ENCODE measurements around the gene DUT.
A peak's percentile ranks its signal among the peaks of the same experiment; 100 is the strongest.

DUT gene

DNA sequence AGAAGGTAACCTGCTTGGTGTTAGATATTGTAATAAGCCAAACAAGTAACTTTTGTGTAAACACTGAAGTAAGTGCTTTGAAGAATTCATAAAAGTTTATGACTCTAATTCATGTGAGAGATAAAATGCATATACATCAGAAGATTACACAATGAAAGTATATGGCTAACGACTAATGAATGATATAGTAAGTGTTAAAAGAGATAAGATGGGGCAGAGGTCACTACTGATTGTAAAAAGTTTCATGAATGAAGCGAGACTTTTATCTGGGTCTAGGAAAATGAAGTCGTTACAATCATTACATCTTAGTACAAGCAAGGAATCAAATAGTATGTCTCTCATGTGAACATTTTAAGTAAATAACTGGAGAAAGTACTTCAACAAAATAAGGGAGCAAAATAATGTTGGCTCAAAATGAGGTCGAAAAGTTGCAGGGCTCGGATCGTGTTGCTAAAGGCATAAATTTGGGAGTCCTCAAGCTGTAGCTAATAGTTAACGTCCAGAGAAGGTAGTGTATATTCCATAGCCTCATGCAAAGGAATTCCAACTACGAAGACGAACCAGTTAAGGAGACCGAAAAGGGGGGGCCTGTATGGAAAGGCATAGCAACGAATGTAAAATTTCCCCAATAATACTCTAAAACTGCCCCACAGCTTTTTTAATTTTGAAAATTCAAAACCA is 984 bp upstream of the DUT start:
- DNase-seq (ENCODE audit: low spot score): no peak

DNA sequence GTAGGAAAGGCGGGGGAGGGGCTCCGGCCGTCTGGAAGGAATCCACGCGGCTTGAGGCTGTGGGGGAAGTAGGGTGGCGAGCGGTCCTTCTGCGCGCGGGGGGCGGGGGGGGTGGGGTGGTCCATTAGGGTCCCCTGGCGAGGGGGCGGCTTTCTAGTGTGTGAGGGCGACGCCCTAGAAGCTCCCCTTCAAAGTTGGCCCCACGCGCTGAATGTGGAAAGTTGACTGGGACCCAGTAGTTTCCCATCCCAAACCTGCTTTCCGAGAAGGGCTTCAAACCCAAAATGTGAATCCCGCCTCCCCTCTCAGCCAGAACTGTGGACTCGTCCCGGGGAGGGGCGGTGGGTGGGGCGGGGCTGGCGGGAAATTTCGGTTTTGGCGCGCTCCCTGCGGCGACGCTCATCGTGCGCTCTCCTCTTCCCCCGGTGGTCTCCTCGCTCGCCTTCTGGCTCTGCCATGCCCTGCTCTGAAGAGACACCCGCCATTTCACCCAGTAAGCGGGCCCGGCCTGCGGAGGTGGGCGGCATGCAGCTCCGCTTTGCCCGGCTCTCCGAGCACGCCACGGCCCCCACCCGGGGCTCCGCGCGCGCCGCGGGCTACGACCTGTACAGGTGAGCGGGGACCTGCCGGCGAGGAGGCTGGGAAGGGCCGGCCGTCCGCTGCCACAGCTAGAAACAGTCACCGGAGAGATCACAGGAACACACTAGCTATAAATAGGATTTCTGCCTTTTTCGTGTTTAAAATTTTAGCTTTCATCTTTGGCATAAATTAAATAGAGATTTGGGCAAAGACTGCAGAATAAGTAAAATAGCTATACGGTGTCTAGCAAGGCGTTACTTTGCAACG is 790 bp downstream of the DUT start:
- peak; percentile 61 for DNase-seq (ENCODE audit: low spot score)

DNA sequence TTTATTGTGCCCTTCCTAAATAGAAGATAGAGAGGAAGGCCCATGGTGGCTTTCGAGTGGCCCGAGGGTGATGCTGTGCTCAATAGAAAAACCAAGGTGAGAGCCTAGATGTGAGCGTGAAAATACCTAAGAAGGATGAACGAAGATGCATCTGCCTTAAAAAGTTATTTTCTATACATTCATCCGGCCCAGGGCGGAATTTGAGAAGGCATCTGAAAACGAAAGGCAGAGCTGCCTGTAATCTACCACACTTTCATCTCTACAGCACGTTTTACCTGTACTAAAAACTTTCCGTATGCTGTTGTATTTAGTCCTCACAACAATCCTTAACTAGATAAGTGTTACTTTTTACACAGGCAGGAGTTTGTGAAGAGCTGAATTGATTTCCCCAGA is 1.4 kb downstream of the DUT start:
- DNase-seq (ENCODE audit: low spot score): no peak

DNA sequence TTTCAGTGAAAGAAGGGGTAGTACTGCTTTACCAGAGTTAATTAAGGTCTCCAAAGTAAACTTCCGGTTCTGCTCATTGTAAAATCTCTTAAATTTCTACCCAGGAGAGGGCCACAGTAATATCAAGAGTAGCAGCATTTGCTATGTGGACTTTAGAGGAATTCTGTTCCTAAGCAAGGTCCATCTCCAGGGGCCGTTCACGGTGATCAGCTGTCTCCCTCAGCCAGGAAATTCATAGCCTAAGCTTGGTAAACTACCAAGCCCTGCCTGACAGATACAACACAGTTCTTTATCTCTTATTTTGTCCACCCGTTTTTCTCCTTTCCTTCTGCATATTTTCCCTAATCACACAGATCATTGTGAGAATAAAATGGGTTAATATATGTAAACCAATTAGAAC is 2.3 kb downstream of the DUT start:
- no peak for DNase-seq (ENCODE audit: low spot score)

DNA sequence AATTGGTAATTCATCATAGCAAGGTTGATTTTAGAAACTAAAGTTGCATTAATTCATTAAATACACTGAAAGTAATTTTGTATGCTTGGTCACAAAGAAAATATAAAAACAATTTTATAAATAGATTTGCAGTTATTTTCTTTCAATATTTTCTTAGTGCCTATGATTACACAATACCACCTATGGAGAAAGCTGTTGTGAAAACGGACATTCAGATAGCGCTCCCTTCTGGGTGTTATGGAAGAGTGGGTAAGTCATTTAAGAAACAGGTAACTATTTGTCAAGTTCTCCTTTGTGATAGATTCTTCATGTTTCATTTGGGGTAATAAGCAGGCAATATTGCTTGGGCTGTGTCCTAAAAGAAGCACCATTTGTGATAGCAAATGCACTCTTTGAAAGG is 3.0 kb downstream of the DUT start:
- DNase-seq (ENCODE audit: low spot score): no peak

DNA sequence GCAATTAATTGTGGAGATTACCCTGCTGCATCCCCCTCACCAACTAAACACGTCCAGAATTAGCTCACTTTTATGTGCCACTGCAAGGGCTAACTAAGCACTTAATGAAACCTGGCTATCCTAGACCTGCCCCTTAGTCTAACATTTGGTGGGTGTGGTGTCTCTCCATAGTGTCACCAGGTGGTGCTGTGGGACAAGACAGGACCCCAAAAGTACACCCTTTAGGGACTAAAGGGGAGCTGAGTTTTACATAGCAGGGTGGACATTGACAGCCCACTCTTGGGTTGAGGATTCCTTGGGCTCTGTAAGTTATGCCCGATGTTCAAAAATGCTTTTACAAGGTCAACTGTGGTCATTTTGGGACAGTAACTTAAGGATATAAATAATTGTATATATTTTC is 5.7 kb downstream of the DUT start:
- no peak for DNase-seq (ENCODE audit: low spot score)

DNA sequence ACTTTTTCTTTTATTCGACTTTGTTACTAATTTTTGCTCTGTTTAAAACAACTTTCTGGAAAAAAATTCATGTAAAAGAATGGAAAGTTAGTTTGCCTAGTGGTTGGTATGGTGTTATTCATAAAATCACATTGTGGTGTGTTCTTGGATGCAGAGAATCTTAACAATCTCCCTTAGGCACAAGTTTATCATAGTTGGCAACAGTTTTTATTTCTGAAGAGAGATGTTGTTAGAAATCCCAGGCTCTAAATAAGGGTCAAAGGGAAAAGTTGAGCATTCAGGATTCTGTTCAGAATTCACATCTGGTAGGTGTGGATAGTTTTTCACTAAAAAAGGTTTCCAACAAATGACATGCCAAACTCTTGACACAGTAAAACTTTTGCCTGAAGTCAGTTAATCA is 6.4 kb downstream of the DUT start:
- no peak for DNase-seq (ENCODE audit: low spot score)

DNA sequence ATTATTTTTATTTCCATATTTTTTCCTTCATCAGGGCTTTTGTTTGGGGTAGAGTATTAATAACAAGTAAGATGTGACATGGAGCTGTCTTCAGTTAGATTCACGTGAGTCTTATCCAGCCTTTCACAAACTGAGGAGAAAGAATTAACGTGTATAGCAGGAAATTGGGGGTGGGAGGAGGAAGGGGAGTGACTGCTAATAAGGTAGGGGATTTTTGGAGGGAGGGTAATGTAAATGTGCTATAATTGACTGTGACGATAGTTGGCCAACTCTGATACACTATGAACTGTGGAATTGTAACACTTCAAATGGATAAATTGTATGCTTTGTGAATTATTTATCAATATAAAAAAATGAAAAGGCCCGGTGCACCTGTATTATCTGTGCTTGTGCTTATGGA is 8.9 kb downstream of the DUT start:
- no peak for DNase-seq (ENCODE audit: low spot score)

DNA sequence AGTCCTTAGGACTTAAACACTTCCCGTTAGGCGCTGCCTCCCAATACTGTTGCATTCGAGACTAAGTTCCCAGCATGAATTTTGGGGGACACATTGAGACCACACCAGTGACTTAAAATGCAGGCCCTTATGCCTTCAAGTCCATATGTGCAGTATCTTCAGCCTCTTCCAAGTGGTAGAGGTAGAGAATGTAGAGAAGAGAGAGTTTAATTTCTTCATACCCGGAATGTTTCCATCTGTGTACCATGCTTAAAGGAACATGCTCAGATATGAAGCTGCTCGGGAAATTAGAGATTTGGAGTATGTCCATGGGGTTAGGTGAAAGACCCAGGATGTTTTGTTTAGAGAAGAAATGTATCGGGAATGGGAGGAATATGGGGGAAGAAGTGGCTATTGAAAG is 12.6 kb downstream of the DUT start:
- no peak for DNase-seq (ENCODE audit: low spot score)

DNA sequence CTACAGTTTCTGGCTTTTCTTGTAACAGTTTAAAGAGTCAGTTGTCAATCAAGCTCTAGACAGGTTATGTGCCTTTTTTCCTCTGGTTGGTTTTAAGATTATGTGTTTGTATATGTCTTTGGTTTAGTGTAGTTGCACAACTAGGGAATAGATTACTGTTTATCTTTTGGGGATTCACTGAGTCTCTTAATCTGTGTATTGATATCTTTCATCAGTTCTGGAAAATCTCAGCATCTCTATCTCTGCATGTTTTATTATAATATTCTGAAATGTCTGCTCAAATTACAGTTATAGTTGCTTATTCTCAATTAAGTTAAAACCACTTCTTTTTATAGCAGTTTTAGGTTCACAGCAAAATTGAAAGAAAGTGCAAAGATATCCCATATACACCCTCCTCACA is 14.3 kb downstream of the DUT start:
- no peak for DNase-seq (ENCODE audit: low spot score)

DNA sequence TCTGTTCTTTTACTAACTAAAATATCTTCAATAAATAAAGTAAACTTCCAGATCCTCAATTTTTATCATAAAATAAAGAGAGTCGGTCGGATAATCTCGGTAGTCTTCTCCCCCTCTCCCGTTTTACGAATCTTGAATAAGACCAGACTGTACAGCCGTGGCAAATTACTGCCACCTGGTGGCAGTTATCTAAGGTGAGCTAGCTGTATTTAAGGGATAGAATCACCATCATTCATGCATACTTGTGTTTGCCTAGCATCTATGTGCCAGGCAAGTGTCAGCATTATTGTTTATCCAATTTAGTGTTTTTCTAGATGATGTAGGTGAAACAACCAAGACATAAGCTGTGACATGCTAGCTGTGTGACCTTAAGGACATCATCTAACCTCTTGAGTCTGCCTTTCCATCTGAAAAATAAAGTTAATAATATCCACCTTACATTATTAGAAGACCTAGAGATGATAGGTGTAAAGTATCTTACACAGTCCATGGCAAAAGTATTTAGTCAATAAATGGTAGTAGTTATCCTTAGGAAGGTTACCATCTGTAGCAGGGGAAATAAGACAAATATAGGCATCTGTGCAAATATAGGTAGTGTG is 21.3 kb downstream of the DUT start:
- DNase-seq (ENCODE audit: low spot score): peak; percentile 73

DNA sequence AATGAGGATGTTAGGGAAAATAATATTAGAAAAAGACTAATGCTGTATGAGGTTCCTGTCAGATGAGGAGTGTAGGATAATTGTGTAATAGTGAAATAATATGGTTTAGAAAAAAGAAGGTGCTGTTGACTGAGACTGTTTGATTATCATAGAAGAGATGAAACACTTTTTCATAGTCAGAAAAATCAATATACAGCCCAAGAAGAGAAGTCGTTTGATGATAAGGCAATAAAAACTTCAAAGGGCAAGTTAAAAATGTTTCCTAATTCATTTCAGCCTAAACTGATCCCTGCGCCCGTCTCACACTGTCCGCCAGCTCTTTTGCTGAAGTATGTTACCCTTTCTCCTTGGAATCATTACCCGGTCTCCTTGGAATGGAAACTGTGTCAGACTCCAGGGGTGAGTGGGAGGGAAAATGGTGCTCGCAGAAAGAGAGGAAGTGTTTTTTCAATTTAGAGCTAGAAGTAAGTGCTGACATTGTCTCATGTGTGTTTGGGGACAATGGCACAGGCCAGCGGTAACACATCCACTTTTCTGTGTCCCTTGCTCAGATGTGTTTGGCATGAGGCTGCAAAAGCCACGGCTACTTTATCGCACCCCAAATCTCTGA is 23.6 kb downstream of the DUT start:
- no peak for DNase-seq (ENCODE audit: low spot score)

DNA sequence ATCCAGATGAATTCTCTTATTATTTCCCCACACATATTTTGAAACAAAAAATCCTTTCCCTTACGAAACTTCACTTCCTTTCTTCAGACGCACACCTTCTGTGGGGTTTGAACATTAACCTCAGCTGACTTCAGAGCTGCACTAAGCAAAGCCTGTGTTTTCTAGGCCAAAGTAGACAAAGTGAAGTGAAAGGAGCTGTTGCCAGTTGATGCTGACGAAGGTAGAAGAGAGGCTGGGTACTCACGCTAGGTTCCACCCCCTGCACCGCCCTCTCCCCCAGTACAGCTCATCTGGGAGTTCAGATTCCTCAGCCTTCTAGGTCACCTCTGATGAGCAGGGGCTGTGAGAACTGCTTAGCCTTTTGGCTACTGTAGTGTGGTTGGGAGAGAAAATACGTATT is 24.1 kb downstream of the DUT start:
- DNase-seq (ENCODE audit: low spot score): no peak

DNA sequence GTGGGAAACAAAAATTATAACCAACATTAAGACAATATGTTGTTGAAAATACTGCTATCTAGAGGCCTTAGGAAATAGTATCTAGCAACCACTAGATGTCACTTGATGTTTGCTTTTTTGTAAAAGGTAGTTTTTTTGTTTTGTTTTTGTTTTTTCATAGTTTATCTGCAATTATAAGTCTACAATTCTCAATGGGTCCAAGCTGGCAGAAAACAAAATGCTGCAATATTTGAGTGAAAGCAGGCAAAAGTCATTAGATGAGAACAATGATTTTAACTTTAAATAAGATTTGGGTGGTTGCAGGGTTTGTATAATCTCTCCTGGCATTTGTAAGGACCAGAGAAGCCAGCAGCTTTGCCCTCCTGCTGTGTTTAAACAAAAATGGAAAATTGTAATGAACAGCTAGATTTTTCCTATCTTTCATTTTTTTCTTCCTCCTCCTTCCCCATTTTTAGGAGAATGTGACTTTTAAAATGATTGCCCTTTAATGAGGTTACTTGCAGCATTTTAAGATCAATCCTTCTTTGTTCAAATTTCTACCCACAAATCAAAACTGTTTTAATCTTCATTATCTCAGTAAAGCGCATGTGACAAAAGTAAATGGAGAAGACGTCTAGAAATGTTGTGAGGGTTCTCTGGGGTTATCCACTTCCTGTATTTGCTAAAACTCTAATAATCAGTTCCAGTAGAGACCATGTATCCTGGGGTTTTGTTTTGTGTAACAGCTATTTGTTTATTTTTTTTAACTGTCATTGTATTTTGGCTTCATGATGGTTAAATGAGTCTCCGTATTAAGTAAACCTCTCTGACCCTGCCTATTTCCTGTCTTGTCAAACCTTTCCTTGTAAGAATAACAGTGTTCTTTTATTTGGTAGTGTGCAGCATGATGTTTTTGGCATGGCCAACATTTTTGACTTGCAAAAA is 27.3 kb downstream of the DUT start:
- DNase-seq (ENCODE audit: low spot score): peak; percentile 22

DNA sequence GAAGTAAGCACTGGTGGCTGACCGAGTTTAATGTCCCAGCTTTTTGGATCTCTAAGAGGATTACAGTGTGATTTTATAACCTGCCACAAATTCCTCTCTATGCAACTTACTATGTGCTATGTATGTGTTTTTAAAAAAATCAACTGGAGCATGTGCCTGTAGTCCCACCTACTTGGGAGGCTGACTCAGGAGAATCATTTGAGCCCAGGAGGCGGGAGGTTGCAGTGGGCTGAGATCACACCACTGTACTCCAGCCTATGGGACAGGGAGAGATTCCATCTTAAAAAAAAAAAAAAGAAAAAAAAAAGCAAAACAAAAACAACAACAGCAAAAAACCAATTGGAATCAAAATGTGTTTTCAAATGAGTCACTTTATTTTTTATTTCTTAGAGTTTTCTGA is 29.6 kb downstream of the DUT start:
- DNase-seq (ENCODE audit: low spot score): no peak

DNA sequence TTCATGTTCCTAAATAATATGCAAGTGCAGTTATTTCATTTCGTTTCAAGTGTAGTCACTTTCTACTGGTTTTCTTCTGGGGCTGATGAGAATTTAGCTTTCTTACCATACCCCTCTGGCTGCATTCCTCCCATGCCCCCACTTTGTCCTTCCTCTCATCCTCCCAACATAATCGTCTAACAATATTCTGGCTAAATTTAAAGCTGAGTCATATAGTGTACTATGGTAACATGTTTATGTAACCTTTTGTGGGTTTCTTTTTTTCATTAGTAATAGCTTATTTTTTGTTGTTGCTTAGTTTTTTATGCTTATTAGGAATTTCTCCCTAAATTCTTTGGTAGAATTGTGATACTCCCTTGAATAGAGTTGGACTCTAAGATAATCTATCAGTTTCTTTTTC is 30.5 kb downstream of the DUT start:
- DNase-seq (ENCODE audit: low spot score): no peak

DNA sequence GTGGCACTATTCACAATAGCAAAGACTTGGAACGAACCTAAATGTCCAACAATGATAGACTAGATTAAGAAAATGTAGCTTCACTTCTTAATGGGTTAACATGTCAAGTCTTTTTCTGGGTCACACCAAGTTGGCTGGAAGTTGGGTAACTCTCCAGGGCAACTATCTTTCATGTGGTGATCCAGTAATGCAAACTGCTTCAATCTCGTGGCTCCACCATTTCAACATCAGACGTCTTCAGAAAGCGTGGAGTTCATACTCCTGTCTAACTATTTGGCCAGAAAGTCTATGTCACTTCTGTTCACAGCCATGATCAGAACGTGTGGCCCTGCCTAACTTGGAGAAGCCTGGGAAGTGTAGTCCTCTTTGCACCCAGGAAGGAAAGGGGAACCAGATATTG is 32.2 kb downstream of the DUT start:
- DNase-seq (ENCODE audit: low spot score): no peak

DNA sequence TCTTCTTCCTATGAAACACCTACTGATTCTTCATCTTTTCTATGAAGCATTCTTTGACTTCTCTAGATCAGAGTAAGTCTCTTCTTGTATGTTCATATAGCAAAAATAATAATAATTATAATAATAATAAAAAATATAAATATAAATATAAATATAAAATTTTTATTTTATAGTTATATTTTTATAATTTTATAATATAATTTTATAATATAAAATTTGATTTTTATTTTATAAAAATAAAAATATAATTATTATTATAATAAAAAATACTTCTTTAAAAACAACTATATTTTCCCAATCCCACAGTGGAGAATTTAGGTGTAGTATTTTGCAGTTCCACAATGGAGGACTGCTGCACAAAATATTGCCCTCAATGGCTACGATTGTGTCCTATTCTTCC is 34.3 kb downstream of the DUT start:
- no peak for DNase-seq (ENCODE audit: low spot score)

DNA sequence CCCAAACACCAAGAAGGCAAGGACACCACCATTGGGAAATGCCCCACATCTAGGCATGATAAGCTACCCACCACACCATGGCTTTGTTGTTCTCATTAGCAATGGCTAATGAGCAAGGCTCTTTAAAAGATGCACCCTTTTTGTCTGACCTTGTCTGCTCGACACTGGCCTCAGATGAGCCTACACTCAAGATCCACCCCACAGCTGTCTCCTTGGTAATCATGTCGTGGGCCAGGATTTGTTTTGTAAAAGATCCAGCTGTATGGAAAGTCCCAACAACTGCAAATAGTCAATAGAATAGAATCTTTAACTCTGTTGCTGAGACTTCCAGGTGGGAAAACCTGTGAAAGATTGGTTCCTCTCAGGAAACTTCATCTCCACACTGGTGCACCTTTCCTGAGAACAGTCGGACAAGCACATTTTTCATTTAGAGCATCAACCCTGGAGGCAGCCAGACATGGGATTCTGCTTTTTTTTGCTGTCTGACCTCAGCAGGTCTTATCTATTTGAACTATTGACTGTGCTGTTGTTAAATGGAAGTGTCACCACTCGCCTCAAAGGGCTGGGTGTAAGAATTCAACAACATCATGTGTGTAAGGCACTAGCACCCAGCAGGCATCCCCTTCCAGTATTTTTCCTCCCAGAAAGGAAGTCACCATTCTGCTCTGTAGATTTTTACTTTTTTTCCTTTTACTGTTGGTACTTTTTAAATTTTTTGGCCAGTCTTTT is 35.5 kb downstream of the DUT start:
- DNase-seq (ENCODE audit: low spot score): no peak

DNA sequence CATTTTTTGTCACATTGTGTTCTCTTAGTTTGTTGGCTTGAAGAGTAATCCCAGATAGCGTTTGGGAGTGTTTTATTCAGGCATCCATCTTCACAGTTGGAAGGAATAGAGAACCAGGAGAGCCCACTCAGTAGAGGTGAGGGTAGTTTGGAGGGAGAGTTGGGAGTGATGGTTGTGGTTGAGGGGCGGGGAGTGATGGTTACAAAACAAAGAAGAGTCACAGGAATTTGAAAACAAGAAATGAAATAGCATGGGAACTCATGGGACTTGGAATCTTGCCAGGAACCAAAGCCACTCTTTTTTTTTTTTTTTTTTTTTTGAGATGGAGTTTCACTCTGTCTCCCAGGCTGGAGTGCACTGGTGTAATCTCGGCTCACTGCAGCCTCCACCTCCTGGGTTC is 36.3 kb downstream of the DUT start:
- no peak for DNase-seq (ENCODE audit: low spot score)

DNA sequence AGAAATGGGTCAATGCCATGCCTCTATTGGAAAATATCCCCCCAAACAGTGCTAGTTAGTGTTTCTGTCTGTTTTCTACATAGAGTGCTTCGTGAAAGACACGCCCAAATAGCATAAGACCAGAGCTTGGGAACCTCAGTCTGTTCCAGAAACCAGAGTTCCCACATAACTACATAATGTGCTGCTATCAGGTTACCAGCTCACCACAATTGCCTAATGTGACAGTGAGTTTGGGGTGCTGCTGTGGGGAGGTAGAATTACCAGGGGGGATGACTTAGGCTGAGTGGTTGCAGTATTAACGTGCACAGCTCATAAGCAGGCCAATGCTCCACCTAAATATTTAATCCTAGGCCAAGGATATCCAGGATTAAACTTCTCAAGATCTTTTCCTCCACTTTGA is 39.2 kb downstream of the DUT start:
- no peak for DNase-seq (ENCODE audit: low spot score)

All from Ammon's horn (tissue), 1 donor.